Measurements from ENCODE around the gene CA12.

GRCh38 chr15:63321462-63321861 lies 60.2 kb downstream of the CA12 start:
- no peak for TF ChIP-seq CTCF (IDR thresholded peaks at IDR 0.05)
- TF ChIP-seq POLR2A (IDR thresholded peaks at IDR 0.05): no peak

Data from Peyer's patch (tissue), 4 donors.